ENCODE measurements around the gene PTGER3. TPM values are rescaled to one million over a fixed set of nuclear protein-coding genes. Genes with fewer than 3 reads are reported as not detected.
A peak's percentile ranks its signal among the peaks of the same experiment; 100 is the strongest.

The PTGER3 gene
- total RNA-seq, 1 donor = 0.86 TPM

DNA sequence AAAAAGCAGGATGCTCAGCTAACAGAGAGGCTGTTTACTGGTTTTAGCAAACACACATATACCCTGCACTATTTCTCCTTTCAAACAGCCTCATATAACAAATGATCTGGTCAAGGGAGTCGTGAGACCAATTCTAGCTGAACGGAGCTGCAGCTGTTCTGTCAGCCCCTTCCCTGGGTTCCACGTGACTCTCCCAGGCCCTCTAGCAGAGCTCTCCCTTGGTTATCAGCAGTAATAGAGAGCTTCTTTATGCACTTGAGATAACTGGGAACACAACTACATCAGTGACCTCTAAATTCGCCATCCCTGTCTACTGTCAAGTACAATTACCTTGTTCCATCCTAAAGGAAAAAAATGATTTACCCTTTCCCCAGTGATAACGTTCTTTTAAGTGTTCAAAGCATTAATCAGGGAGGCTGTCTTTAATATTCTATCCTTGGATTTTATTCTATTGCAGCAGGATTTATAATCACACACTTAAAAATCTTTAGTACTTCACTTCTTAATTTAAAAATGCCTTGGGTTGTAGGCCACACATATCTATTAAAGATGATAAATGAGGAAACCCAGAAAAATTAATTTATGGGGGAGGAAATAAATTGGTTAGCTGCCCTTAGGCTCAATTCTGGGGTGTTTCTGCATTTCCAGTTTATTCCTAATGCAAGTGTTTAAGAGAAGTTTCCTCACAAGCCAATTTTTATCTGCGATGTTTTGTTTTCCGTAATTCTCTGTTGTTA lies 28.2 kb downstream of the PTGER3 start:
- no peak for DNase-seq (ENCODE audit: low read depth)
- TF ChIP-seq, protein P1, sequence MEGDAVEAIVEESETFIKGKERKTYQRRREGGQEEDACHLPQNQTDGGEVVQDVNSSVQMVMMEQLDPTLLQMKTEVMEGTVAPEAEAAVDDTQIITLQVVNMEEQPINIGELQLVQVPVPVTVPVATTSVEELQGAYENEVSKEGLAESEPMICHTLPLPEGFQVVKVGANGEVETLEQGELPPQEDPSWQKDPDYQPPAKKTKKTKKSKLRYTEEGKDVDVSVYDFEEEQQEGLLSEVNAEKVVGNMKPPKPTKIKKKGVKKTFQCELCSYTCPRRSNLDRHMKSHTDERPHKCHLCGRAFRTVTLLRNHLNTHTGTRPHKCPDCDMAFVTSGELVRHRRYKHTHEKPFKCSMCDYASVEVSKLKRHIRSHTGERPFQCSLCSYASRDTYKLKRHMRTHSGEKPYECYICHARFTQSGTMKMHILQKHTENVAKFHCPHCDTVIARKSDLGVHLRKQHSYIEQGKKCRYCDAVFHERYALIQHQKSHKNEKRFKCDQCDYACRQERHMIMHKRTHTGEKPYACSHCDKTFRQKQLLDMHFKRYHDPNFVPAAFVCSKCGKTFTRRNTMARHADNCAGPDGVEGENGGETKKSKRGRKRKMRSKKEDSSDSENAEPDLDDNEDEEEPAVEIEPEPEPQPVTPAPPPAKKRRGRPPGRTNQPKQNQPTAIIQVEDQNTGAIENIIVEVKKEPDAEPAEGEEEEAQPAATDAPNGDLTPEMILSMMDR (IDR thresholded peaks at IDR 0.05; ENCODE audit: insufficient read depth, low read depth, low read length) = no peak
- no peak overlapping the region for H3K4me3 ChIP-seq (ENCODE audit: low read depth, low read length)

DNA sequence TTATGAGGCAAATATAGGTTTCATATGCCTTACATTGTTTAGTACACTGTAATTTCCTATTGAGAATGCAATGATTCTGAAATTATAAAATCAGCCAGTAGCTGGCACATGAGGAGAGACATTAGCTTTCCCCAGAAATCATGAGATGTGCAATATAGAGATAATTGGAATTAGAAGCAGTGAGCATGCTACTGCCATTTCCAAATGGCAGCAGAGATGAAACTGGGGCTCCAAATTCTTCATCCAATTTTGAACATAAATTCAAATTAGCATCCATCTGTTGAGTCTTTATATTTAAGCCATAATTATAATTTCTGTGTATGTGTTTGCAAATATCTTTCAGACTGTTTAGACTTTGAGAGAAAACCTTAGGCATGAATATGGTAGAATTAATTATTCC lies 28.8 kb downstream of the PTGER3 start:
- H3K4me3 ChIP-seq (ENCODE audit: low read depth, low read length) = no peak overlapping the region
- DNase-seq (ENCODE audit: low read depth) = no peak
- TF ChIP-seq, protein P1 (IDR thresholded peaks at IDR 0.05; ENCODE audit: insufficient read depth, low read depth, low read length) = no peak

GRCh38 chr1:71015745-71016144 lies 31.9 kb downstream of the PTGER3 start:
- no peak for DNase-seq (ENCODE audit: low read depth)
- no peak overlapping the region for H3K4me3 ChIP-seq (ENCODE audit: low read depth, low read length)
- TF ChIP-seq, protein P1 (IDR thresholded peaks at IDR 0.05; ENCODE audit: insufficient read depth, low read depth, low read length) = no peak

DNA sequence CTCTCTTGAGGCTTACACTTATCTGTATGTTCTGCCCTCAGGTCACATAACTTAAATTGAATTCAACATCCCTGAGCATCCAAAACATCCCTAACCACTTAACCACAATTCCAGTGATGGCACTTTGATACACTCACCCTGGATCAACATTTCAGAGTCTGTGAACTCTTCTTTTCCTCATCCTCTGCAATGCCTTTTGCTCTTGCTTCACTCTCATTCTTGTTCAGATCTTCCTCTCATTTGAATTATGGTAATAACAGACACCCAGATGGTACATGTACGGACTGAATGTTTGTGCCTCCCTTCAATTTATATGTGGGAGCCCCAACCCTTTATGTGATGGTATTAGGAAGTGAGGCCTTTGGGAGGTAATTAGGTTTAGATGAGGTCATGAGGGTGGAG lies 33.4 kb downstream of the PTGER3 start:
- H3K4me3 ChIP-seq (ENCODE audit: low read depth, low read length) = no peak overlapping the region
- peak; percentile 42 for DNase-seq (ENCODE audit: low read depth)
- TF ChIP-seq, protein P1 (IDR thresholded peaks at IDR 0.05; ENCODE audit: insufficient read depth, low read depth, low read length) = no peak

GRCh38 chr1:71002709-71003475 lies 44.7 kb downstream of the PTGER3 start:
- no peak for DNase-seq (ENCODE audit: low read depth)
- no peak overlapping the region for H3K4me3 ChIP-seq (ENCODE audit: low read depth, low read length)

DNA sequence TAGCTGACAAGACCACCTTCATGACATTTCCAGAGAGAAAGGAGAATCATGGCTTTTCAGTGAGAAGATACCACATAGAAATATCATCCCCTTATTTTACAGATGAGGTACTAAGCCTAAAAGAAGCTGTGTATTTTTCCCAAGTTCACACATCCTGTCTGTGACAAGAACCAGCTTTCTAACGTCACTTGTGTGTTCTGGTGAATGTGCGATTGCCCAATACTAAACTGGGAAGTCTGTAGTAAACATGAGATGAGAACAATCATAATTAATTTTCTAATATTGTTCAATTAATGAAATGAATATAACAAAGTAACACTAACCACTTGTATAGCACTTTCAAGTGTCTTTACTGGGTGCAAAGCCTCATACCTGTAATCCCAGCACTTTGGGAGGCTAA lies 46.0 kb downstream of the PTGER3 start:
- TF ChIP-seq, protein P1 (IDR thresholded peaks at IDR 0.05; ENCODE audit: insufficient read depth, low read depth, low read length) = no peak
- no peak overlapping the region for H3K4me3 ChIP-seq (ENCODE audit: low read depth, low read length)
- peak; percentile 56 for DNase-seq (ENCODE audit: low read depth)

More at GRCh38 chr1:71002709-71003475, 44.7 kb downstream of the PTGER3 start:
- TF ChIP-seq, protein P1 (IDR thresholded peaks at IDR 0.05; ENCODE audit: insufficient read depth, low read depth, low read length) = no peak

All from fibroblast of villous mesenchyme (primary cell).